Brain pericyte (primary cell): ENCODE measurements around the gene TBC1D14.

Experiments
- DNase-seq: peaks from one replicate; pipeline ENCODE4 v3.0.0-alpha.2; 2012; ENCODE audit warnings: low read depth, low spot score

Gene TBC1D14

DNA sequence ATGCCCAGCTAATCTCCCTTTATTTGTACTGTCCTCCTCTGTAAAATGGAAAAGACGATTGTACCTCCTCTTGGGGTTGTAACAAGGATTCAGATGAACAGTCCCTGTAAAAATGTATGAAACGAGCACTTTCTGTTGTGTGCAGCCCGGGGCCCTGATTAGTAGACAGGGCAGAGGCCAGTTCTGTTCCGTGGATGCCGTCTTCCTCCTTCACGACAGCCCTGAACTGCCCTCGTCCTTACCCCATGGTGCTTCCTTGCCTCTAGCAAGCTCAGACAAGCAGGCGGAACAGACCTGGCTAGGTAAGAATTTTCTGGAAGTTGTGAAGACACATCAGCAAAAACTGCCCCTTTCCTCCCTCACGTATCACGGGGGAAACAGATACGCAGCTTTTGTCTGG is 111.2 kb downstream of the TBC1D14 start:
- DNase-seq = no peak

DNA sequence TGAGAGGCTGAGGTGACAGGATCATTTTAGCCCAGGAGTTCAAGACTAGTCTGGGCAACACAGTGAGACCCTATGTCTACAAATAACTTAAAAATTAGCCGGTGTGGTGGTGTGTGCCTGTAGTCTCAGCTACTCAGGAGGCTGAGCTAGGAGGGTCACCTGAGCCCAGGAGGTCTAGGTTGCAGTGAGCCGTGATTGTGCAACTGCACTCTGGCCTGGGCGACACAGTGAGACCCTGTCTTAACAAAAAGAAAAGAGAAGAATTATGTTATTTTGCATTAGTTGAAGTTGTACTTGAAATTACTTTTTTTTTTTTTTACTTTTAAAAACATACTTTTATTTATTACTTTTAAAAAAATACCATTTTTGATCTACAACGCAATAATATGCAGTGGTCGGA is 111.7 kb downstream of the TBC1D14 start:
- no peak for DNase-seq

DNA sequence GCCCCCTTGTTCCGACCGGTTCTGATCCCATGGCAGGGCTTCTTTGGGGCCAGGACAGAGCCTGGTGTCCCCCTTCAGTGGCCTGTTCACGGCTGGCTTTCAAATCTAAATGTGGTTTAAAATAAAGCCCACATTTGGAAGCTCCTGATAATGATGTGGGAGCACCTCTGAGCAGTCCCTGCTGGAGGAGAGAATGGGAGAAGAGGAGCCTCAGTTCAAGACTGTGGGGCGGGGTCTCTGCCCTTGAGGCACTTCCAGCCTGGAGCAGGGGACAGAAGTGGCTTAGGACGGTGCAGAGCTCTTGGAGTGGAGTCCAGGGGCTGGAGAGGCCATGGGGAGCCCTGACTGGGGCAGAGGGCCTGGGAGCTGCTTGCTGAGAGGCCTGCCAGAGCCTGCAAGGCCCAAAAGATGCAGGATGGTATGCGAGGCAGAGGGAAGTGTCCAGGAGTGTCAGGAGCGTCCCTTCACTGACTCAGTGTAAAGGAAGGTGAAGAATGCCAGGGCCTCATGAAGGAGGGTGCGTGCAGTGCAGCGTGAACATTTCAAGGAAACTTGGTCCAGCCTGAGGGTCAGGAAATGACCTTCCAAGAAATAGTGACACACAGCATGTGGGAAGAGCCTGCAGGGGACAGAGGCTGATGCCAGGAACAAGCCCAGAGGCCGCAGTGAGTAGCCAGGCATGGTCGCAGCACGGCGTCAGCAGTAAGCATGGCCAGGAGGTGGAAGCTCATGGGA is 112.5 kb downstream of the TBC1D14 start:
- DNase-seq = no peak

DNA sequence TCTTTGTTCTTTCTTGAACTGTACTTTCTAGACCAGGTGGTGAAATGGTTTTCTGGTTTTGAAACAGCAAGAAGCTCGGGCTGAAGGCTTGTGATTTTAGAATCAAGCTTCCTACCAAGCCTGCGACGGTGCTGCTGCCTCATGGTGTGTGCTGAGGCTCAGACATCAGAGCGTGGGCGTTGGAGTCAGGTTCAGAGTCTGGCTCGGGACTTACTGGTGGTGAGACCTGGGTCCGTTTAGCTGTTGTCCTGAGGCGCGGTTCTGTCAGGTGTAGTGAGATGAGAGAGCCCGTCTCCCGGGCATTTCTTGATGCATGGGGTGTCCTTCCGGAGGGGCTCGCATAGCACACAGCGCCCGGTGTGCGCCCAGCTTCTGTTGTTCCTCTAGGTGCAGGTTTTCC is 113.9 kb downstream of the TBC1D14 start:
- DNase-seq = no peak

DNA sequence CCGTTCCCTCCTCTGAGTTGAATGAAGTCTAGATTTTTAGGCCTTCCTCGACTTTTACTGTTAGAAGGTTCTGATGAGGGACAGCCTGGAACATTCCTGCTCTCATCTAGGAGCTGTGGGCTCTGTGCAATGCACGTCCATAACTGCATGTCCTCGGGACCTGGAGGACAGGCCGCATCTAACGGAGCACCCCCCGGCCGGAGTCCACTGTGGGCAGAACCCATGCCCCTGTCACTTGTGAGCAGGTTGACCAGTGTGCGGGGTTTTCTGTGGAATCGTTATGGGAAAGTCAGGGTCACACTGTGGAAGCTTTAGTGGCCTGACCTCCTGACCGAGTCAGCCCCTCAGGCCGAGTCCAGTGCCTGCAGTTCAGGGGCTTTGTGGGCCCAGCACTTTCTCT is 114.3 kb downstream of the TBC1D14 start:
- DNase-seq = no peak

DNA sequence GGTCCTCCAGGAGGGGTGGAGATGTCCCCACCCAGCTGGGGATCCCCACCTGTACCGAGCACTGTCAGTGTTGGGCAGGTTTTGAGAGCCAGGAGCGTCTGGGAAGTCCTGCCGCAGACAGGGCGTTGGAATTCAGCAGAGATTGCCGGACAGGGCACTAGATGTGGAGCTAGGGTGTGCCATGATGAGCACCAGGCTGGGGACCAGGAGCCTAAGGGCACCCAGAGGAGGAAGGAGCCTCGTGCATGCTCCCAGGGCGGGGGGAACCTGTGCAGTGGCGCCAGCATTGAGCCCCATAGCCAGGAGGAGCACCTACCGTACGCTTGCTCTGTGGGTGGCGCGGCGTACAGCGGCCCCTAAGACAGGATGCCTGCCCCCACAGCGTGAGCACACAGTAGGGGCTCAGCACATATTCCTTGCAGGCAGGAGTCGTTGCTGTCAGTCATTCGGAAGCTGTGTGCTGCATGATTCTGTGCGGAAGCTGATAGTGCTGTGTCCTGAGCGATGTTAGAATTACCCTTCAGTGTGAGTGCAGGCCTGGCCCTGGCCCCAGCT is 114.8 kb downstream of the TBC1D14 start:
- DNase-seq = no peak

DNA sequence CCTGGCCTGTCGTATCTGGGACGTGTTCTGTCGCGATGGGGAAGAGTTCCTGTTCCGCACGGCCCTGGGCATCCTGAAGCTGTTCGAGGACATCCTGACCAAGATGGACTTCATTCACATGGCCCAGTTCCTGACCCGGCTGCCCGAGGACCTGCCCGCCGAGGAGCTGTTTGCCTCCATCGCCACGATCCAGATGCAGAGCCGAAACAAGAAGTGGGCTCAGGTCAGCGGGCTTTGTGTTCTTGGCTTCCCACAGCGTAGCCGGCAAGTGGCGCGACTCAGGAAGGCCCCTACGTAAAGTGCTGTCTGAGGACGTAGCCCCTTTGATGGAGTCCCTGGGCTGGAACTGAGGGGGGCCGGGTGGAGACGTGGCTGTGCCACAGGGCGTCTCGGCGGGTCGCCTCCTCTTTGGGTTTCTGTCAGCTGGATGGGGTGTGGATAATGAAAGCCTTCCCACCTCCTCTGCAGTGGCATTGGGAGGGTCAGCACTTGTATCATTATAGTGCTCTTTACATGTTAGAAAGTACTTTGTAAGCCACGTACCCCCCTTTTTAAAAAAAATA is 115.5 kb downstream of the TBC1D14 start:
- DNase-seq = no peak

DNA sequence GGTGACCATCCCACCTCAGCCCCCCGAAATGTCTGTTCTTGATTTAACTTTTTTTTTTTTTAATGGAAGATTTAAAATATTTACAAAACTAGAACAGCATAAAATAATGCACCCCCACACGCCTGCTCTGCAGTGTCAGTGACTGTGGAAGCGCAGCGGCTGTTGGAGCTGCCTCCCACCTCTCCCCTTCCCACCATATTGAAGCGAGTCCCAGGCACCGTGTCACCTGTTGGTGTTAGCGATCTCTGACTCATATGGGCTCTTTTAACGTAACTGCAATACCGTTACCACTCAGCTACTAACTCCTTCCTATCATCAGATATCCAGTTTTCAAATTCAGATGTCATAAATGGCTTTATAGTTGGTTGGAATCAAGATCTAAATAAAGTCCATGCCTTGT is 116.5 kb downstream of the TBC1D14 start:
- no peak for DNase-seq

DNA sequence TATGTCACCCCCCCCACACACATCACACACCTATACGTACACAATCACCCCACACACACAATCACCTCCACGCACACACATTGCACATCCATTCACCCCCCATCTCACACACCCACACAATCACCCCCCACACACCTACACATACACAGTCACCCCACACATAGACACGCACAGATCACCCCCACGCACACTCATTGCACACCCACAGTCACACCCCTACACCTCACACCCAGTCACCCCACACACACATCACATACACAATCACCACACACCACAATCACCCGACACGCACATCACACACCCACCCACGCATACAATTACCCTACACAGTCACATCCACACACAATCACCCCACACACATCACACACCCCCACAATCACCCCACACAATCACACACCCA is 117.7 kb downstream of the TBC1D14 start:
- no peak for DNase-seq

DNA sequence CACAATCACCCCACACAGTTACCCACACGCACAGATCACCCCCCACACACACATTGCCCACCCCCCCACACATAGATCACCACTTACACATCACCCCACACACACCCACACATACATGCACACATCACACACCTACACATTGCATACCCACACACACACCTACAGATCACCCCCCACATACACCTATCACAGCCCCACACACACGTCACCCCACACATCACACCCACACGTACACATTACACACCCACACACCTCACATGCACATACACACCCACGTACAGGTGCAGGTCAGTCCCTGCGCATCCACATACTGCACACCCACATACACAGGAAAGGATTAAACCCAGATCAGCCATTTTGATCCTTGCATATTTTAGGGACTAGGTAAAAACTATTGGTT is 118.3 kb downstream of the TBC1D14 start:
- DNase-seq = no peak

DNA sequence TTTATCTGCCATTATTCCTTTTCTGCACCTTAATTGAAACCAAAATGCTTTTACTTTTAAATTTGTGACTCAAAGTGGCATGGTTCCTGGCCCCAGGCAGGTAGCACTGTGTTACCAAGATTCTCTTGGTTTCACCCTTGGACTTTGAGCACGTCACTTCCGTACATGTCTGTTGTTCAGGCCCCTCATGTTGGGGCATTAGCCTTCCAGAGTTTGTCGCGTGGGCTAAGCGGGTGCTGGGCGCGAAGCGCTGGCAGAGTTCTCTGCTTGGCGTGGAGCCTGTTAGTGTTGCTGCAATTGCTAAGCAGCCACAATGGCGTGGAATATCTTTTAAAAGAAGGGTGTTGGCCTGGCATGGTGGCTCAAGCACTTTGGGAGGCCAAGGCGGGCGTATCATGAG is 119.6 kb downstream of the TBC1D14 start:
- DNase-seq = no peak

DNA sequence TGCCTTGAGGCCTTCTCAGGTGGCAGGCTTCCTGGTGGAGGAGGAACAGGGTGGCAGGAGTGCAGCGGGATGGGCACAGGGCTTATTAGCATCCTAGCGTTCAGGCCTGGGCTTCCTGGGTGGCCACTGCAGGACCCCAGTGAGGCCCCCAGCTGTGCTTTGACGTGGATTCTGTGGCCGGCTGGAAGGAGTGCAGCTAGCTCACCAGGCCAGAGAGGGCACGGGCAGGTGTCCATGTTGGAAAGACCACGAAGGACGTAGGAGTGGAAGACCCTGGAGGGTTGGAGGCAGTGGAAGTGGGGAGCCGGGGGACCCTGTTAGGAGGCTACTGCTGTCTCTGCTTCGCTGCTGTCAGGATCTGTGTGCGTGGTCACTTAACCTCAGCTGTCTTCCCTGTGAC is 120.3 kb downstream of the TBC1D14 start:
- DNase-seq = no peak

DNA sequence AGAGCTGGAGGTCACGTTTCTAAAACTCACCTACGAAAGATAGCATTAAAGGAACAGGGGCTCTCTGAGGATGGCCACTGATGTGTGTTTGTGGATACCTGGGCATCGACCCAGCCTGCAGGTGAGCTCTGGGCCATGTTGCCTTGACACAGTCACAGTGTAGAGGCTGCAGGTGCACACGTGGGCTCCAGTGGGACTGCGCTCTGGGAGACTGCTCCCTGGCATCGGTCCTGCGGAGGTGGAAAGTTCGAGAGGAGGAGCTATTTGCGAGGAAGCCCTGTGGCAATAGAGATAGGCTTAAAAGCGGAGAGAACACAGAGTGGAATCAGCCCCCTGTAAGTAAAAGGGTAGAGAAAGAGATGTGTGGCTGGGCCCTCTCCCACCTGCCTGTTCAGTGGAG is 121.2 kb downstream of the TBC1D14 start:
- no peak for DNase-seq

DNA sequence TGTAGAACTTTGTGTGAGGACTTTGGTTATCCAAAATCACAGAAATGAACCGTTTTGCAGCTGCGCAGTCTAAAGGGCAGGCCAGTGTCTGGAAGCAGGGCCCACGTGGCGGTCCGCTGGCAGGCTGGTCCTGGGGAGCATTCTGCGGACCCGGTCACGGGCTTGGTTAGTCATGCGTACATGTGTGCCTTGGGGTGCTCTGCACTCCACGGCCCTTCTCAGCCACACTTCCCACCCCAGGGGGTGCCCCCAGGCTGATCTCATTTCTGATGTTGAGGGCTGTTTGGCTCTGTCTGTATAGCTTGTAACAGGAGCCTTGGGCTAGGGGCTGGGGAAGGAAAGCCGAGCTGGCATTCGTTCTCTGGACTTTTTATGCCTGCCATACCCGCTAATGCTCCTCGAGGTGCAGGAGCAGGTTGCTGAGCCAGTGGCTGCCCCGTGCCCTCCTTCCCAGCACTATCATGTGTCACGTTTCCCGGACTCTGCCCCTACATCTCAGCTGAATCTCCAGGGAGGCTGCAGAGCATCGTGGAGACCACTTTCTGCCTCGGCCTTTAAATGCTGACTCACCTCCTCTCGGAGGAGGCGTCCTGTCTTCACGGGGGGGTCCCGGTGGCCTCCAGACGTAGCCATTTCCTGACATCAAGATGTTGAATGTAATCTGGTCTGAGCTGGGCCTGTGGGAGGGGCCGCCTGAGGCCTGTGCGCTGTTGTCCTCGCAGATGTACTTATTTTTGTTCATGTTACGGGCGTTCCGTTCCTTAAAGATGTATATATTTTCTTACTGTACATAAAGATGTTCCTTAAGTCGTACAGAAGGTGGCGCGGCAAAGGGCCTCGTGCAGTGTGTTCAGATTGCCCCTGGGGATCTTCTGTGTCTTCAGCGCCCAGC is 122.2 kb downstream of the TBC1D14 start:
- DNase-seq = no peak

DNA sequence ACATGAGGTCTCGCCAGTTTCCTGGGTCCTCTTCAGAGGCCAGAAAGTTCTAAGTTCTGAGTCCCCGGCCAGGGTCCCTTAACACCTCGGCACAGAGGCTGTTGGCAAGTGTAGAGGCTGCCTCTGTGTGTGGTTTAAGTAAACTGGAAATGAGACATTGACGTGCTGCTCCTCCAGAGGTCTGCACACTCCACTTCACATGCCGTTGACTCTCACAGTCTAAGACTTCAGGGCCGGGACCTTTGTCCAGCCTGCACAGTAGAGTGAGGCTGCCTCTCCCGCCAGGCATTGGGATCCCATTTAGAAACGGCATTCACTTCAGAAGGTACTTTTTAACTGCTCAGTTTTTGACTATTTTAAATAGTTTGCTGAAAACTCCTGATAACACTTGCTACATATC is 123.0 kb downstream of the TBC1D14 start:
- DNase-seq = no peak

DNA sequence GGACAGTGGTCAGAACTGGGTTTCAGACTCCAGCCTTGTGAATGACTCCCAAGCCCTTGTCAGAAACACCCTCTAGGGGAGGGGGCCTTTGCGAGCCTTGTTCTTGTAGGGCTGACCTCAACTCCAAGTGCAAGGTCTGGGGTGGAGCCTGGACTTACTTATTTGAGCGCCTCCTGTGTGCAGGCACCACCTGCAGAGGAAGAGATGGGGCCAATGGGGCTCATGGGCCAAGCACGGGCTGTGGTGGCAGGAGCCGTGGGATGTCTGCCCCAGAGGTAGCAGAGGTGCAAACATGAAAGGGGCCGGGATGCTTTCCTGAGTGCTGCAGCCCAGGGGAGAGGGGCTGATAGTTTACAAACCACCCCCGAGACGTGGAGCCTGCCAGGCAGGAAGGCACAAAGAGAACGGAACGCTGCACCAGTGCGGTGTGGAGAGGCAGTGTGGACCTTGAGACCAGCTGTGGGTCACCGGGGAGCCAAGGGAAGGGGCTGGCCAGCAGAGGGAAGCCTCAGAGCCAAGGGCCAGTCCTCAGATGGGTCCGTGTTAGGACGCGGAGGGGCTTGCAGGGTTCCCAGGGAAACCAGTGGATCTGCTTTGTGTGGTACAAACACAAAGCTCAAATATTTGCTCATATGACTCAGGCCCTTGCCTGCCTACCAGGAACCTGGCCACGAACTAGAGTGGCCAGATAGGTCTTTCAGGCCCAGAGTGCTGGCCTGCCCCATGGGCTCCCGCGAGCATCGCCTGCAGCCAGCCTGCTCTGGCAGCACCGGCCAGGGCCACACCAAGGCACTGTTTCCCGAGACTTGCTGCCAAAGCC is 124.8 kb downstream of the TBC1D14 start:
- no peak for DNase-seq

DNA sequence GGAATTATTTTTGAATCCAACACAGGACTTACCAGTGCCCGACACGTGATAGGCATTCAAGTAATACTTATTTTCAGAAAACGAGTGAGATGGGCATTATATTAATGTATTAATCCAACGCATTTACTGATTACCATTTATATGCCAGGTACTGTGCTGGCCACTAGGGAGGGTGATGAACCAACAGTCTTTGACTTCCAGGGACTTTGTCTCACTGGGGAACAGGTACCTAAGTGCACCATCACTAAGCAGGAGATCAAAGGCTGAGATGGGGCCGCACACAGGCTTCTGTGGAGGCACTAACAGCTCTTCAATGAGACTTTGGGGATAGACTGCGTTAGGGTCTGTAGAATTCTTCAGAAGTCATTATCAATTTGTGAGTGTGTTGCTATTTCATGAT is 127.8 kb downstream of the TBC1D14 start:
- no peak for DNase-seq

DNA sequence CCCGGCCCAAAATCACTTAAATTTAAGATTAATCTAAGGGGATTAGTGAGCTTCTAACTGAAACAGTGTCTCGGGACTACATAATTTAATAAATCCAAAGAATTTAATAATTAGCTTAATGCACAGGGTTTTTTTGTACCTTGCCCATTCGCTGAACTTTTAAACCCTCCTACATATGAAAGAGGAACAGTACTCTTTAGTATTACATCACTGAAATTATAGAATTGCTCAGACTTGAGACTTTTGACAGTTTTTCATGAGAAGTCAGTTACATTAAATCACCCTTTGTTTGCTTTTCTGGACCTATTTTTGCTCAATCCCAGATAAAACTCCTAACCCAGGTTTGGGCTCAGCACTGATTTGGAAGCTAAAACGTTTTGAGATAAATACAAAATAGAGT is 131.1 kb downstream of the TBC1D14 start:
- no peak for DNase-seq

DNA sequence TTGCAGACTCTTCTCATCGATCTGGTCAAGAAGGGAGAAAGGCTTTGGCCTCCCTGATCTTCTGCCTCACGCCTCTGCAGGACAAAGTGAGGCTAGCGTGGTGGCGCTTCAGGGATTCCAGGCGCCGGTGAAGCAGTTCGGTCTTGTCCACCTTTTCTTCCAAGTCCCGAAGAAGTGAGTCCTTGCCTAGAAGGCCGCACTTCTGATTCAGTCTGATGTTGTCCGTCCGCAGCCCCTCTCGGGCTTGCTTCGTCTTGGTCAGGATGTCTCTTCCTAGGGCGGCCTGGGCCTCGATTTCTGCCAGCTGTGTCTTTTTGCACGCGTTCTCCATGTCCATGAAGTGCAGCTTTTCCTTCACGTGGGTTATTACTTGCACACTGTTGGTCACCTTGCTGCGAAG is 131.6 kb downstream of the TBC1D14 start:
- DNase-seq = no peak

DNA sequence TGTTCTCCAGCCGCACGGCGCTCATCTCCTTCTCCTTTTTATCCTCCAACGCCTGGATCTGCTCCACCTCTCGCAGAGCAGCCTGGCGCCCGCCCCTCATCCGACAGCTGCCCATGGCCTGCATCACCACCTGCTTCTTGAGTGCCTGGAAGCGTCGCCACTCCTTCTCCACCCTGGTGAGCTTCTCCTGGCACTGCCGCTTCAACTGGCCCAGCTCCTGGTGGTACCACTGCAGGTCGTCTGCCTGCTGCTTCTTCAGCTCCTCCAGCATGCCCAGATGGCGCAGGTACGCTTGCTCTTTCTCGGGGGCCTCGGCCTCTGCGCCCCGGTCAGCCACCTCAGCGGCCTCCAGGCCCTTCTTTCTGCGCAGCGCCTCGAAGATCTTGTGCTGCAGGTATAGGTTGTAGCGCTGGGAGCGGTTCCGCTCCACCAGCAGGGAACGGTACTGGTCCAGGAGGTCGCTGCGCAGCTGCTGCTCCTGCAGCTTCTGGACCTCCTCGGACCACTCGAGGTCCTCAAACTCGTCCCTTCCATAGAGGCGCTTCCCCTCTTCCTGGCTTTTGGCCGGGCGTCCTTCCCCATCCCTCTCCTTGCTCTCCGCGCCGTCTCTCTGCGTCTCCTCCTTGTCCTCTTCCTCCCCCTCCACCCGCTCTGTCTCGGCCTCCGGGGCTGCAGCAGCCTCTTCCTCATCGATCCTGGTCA is 132.3 kb downstream of the TBC1D14 start:
- DNase-seq = no peak
